ENCODE measurements around the gene NRARP.
"Not testable (repeated sequence)": the region's sequence is repeated elsewhere in the genome, so short reads cannot be mapped to it uniquely, and the experiment has no call there.

The NRARP gene, protein sequence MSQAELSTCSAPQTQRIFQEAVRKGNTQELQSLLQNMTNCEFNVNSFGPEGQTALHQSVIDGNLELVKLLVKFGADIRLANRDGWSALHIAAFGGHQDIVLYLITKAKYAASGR

DNA sequence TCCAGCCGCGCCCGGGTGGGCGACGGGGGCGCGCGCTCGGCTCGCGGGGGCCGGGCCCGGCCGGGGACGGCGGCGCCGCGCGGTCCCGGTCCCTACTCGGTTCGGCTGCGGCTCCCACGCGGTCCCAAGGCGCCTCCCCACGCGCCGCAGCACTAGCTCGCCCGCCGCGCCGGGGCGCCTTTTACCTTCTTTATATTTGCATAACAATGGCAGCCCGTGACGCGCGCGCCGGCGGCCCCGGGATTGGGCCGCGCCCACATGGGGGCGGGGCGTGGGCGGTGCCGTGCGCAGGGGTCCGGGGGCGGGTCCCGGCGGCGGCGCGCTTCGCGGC, at the start of gene NRARP:
NRARP (minus strand) TSS at position 154 of the 331 bp plus-strand sequence. CDS start 343 bp downstream, outside the sequence.
- peak; percentile 72 for DNase-seq (ENCODE audit: low read depth)

- no peak for DNase-seq (ENCODE audit: low read depth)
Observed at GRCh38 chr9:137350696-137351584, 48.9 kb upstream of the NRARP start.

DNA sequence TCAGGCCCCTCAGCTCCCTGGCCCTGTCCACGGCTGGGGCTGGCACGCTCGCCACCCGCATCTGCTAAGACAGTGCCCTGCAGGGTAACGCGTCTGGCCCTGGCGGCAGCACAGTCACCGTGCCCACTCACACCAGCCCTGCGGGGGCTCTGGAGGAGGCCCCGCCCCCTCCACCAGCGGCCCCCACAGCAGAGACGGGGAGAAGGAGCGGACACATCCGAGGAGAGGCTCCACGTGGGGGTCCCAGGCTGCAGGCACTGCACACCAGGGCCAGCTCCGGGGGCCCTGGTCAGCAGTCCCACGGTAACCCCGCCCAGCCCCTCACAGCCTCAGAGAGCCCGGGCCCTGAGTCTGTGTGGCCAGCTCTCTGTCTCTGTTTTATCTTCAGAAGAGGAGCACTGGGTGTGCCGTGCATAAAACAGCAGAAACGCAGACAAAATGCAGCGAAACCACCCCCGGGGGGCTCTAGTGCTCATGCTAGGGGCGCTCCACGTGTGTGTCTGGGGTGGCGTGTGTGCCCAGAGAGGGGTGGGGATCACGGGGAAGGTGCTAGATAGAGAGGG, 47.5 kb upstream of the NRARP start:
- no peak for DNase-seq (ENCODE audit: low read depth)

GRCh38 chr9:137348769-137349470, 46.8 kb upstream of the NRARP start:
- DNase-seq (ENCODE audit: low read depth): no peak

DNA sequence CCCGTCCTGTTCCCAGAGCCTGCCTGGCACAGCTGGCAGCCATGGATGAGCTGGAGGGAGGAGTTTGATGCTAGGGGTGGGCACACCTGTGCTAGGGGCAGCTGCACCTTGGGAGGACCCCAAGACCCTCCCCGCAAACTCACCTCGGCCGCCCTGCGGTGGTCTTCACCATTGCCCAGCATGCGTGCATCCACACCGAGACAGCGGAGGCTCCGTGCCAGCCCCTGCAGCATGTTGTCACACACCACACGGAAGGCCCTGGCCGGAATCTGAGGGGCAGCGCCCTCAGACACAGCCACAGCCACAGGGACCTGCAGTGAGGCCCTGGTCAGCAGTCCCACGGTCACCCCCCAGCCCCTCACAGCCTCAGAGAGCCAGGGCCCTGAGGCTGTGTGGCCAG, 45.9 kb upstream of the NRARP start:
- no peak for DNase-seq (ENCODE audit: low read depth)

DNA sequence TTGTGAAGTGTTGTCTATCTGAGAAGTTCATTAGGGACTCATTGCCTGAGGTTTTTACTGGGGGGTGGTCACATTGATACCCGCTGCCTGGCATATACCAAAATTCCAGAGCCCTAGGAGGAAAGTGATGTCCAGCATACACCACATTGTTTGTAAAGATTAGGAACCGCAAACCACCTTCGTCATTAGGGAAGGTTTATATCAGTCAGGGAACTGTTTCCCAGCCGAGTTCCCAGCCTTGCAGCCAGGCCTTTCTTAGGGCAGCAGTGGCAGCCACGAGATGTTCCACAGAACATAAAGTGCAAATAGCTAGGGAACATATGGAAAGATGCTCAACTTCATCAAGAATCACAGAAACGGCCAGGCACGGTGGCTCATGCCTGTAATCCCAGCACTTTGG, 40.4 kb upstream of the NRARP start:
- no peak for DNase-seq (ENCODE audit: low read depth)

DNA sequence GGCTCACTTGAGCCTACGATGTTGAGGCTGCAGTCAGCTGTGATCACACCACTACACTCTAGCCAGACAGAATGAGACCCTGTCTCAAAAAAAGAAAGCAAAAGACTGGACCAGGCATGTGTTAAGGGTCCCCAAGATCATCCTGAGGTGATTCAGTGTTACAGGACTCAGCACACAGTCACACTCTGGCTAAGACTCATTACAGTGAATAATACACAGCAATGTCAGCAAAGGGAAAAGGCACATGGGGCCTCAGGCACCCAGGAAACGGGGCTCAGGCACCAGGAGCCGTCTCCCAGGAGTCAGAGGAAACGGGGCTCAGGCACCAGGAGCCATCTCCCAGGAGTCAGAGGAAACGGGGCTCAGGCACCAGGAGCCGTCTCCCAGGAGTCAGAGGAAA, 39.2 kb upstream of the NRARP start:
- DNase-seq (ENCODE audit: low read depth): no peak

GRCh38 chr9:137339908-137340462, 37.9 kb upstream of the NRARP start:
- not testable (repeated sequence) for DNase-seq (ENCODE audit: low read depth)

DNA sequence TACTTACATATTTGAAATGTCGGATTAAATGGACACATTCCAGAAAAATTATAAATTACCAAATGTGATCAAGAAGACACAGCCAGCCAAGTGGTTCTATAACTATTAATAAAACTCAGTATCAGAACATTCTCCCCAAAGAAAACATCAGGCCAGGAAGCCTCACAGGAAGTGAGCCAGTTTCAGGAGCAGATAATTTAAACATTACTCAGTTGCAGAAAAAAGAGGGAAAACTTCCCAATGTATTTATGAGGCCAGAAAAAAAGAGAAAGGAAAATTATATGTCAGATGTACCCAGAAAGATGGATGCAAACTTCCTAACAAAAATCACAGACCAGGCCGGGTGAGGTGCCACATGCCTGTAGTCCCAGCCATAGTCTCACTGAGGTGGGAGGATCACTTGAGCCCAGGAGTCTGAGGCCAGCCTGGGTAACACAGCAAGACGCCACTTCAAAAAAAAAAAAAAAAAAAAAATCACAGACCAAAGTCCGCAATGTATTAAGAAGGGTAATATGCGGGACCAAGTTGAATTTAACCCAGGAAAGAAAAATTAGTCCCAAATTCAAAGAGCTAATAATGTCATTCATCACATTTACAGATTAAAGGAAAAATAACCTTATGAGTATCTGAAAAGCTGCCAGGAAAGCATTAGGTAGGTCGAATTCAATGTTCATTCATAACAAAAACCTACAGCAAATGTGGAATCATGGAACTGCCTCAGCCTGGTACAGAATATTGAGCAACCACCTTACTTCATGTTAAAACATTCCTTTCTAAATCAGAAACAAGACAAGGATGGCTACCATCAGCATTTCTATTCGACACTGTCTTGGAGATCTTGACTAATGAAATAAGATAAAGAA, 37.2 kb upstream of the NRARP start:
- peak; percentile 82 for DNase-seq (ENCODE audit: low read depth)

DNA sequence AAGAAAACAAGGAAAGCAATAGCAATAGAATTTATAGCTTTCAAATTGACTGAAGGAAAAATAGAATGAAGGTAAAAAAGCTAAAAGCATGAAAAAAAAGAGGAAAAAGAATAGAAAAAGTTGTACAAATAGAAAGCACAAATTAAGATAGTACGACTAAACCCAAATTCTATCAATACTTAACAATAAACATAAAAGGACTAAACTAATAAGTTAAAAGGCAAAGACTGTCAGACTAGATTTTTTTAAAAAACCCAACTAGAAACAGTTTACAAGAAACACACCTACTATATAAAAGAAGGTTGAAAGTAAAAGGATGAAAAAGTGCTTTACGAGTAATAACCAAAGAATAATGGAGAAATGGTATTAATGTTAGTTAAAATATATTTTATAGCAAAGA, 34.7 kb upstream of the NRARP start:
- no peak for DNase-seq (ENCODE audit: low read depth)

- DNase-seq (ENCODE audit: low read depth): peak; percentile 26
Observed at GRCh38 chr9:137333016-137333671, 31.1 kb upstream of the NRARP start.

DNA sequence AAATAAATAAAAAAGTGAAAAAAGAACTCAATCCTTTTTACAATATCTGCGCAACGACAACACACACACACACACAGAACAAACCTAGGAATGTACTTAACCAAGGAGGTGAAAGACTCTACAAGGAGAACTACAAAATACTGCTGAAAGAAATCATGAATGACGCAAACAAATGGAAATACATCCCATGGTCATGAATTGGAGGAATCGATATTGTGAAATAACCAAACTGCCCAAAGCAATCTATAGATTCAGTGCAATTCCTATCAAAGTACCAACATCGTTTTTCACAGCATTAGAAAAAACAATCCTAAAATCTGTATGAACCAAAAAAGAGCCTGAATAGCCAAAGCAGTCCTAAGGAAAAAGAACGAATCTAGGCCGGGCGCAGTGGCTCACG, 29.9 kb upstream of the NRARP start:
- DNase-seq (ENCODE audit: low read depth): no peak

DNA sequence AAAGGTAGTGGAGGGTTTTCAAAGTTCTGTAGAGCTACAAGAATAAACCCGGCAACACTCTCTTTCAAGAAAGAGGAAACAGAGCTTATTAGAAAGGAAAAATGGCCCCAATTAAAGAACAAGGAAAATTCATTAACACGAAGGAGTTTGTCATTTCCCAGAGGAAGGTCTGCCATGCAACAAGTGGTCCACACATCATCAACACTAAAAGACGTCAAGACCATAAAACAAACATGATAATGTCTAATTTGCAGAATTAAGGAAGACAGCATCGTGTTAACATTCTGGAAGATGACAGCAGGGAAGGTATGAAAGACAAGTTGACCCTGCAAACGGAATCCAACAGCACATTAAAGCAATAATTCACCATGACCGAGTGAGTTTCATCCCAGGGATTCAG, 28.6 kb upstream of the NRARP start:
- no peak for DNase-seq (ENCODE audit: low read depth)

DNA sequence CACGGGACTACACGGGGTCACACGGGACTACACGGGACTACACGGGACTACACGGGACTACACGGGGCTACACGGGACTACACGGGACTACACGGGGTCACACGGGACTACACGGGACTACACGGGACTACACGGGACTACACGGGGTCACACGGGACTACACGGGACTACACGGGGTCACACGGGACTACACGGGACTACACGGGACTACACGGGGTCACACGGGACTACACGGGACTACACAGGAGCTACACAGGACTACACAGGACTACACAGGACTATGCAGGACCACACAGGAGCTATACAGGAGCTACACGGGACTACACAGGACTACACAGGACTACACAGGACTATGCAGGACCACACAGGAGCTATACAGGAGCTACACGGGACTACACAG, 27.5 kb upstream of the NRARP start:
- not testable (repeated sequence) for DNase-seq (ENCODE audit: low read depth)

DNA sequence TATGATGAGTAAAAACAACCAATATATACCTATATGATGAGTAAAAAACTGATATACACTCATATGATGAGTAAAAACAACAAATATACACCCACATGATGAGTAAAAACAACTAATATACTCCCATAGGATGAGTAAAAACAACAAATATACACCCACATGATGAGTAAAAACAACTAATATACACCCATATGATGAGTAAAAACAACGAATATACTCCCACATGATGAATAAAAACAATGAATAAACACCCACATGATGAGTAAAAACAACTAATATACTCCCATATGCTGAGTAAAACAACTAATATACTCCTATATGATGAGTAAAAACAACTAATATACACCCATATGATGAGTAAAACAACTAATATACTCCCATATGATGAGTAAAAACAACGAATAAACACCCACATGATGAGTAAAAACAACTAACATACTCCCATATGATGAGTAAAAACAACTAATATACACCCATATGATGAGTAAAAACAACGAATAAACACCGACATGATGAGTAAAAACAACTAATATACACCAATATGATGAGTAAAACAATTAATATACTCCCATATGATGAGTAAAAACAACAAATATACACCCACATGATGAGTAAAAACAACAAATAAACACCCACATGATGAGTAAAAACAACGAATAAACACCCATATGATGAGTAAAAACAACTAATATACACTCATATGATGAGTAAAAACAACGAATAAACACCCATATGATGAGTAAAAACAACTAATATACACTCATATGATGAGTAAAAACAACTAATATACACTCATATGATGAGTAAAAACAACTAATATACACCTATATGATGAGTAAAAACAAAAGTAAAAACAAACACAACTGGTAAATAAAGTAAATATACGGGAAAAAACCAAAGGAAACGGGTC, 25.8 kb upstream of the NRARP start:
- DNase-seq (ENCODE audit: low read depth): not testable (repeated sequence)

DNA sequence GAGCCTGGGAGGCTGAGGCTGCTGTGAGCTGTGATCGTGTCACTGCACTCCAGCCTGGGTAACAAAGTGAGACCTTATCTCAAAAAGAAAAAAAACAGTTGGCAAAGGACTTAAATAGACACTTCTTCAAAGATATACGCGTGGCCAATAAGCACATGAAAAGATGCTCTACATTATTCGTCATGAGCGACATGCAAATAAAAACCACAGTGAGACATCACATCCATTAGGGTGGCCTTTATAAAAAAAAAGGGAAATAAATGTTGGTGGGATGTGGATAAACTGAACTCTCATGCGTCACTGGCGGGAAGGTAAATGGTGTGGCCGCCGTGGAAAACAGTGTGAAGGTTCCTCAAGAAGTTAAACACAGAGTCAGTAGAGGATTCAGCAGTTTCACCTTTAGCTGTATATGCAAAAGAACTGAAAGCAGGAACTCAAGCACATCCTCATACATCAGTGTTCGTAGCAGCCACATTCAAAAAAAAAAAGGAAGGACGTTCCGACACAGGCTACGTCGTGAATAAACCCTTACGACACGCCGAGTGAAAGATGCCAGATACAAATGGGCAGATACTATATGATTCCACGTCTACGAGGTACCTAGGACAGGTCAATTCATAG, 24.5 kb upstream of the NRARP start:
- no peak for DNase-seq (ENCODE audit: low read depth)

DNA sequence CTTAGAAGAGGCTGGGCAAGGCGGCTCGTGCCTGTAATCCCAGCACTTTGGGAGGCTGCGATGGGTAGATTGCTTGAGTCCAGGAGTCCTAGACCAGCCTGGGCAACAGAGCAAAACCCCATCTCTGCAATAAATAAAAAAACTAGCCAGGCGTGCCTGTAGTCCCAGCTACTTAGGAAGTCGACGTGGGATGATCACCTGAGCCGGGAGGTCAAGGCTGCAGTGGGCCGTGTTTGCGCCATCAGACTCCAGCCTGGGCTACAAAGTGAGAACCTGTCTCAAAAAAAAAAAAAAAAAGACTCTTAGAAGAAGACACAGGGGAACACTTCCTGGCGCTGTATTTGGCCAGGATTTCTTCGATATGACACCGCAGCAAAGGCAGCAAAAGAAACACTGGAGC, 23.7 kb upstream of the NRARP start:
- no peak for DNase-seq (ENCODE audit: low read depth)

DNA sequence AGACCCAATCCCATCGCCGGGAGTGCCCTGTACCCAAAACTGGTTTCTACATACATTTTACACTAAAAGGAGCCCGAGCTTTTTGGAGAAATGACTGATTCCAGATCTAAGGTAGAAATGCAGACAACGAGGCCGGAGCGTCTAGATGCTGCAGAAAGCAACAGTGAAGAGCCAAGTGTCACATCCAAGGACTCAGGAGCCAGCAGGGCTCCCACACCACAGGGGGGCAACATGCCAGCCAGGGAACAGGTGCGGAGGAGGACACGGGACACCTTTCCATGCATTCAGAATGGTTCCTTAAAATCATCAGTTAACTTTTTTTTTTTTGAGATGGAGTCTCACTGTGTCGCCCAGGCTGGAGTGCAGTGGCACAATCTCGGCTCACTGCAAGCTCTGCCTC, 23.1 kb upstream of the NRARP start:
- DNase-seq (ENCODE audit: low read depth): no peak

DNA sequence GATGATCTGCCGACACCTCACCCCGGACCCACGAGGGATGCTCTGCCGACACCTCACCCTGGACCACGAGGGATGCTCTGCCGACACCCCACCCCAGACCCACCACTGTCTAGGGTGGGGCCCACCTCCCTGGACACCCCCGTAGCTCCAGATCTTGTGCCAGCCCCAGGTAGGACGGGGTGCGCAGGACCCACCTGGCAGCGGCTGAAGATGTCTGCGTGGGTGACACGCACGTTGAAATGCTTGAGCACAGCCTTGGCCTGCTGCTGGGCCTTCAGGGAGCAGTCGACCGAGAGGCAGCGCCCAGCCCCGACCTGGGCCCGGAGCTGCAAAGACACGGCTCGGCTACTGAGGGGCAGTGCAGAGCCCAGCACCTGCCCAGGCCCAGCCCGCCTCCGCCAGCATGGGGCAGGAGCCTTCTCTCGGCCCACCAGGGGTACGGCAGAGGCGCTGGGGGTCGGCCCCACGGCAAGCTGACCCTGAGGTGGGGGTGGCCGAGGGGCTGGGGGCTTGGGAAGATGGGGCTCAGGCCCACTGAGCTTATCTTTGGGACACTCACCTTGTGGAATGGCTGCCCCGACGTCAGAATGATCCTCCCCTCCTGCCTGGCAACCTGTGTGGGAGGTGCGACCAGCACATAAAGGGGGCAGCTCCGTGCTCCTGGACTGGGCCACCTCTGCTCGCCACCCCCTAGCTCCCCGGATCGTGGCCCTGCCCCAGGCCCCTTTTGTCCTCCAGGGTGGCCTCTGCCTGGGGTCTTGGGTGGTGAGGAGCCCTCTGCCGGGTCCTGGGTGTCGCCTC, 21.7 kb upstream of the NRARP start:
- DNase-seq (ENCODE audit: low read depth): no peak
